Osteocyte (in vitro differentiated cells): ENCODE measurements around the gene WHRN. TPM values are rescaled to one million over a fixed set of nuclear protein-coding genes. Genes with fewer than 3 reads are reported as not detected.

Experiments used
- DNase-seq: peaks from one replicate; pipeline ENCODE4 v3.0.0; 2021; ENCODE audit warnings: mixed read lengths; ENCODE audit not compliant: unreplicated experiment; ENCODE audit errors: extremely low spot score
- H3K27ac Mint-ChIP-seq: one replicate; pipeline ENCODE4 v1.8.0; 2021; ENCODE audit warnings: mild to moderate bottlenecking, mixed read lengths; ENCODE audit not compliant: unreplicated experiment
- H3K27me3 Mint-ChIP-seq: one replicate; pipeline ENCODE4 v1.8.0; 2021; ENCODE audit warnings: mixed read lengths; ENCODE audit not compliant: unreplicated experiment
- H3K36me3 Mint-ChIP-seq: one replicate; pipeline ENCODE4 v1.8.0; 2021; ENCODE audit warnings: mixed read lengths; ENCODE audit not compliant: unreplicated experiment
- H3K4me1 Mint-ChIP-seq: one replicate; pipeline ENCODE4 v1.8.0; 2021; ENCODE audit warnings: mixed read lengths; ENCODE audit not compliant: unreplicated experiment
- H3K4me3 Mint-ChIP-seq: one replicate; pipeline ENCODE4 v1.8.0; 2021; ENCODE audit warnings: mild to moderate bottlenecking, moderate library complexity, mixed read lengths; ENCODE audit not compliant: unreplicated experiment
- H3K9me3 Mint-ChIP-seq: one replicate; pipeline ENCODE4 v1.8.0; 2021; ENCODE audit warnings: mixed read lengths; ENCODE audit not compliant: unreplicated experiment
- total RNA-seq: library from RNA; stranded (reverse); gene quantifications from 2 replicates; pipeline ENCODE4 v1.2.1, GENCODE V29; 2021
- TF ChIP-seq, protein P1 (sequence below): fragments of 200-600 bp; sonication (generic); IDR thresholded peaks from 2 replicates; pipeline ENCODE4 v1.5.0; 2021; ENCODE audit warnings: antibody characterized with exemption, mild to moderate bottlenecking, moderate library complexity

WHRN gene
- total RNA-seq, 1 donor from 2014 or later = 12.0 TPM

DNA sequence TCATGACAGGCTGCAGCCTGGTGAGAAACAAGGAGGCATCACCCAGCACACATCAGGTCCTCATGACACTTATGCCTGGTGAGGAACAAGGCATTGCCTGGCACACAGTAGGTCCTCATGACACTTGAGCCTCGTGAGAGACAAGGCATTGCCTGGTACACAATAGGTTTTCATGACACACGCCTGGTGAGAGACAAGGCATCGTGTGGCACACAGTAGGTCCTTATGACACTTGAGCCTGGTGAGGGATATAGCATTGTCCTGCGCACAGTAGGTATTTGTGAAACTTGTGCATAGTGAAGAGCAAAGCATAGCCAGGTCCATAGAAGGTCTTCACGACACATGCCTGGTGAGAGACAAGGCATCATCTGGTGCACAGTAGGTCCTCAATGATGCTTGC, 23.5 kb downstream of the WHRN start:
- no peak for DNase-seq
- Mint-ChIP-seq H3K27me3 (no peaks in the 10 kb centered on the region), H3K4me1 (no peaks in the 10 kb centered on the region), H3K27ac (no peak overlapping the region), H3K36me3 (peaks cover 4% of the 10 kb centered on the region), H3K4me3 (no peak overlapping the region), H3K9me3 (no peaks in the 10 kb centered on the region)
- TF ChIP-seq, protein P1, sequence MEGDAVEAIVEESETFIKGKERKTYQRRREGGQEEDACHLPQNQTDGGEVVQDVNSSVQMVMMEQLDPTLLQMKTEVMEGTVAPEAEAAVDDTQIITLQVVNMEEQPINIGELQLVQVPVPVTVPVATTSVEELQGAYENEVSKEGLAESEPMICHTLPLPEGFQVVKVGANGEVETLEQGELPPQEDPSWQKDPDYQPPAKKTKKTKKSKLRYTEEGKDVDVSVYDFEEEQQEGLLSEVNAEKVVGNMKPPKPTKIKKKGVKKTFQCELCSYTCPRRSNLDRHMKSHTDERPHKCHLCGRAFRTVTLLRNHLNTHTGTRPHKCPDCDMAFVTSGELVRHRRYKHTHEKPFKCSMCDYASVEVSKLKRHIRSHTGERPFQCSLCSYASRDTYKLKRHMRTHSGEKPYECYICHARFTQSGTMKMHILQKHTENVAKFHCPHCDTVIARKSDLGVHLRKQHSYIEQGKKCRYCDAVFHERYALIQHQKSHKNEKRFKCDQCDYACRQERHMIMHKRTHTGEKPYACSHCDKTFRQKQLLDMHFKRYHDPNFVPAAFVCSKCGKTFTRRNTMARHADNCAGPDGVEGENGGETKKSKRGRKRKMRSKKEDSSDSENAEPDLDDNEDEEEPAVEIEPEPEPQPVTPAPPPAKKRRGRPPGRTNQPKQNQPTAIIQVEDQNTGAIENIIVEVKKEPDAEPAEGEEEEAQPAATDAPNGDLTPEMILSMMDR = no peak

DNA sequence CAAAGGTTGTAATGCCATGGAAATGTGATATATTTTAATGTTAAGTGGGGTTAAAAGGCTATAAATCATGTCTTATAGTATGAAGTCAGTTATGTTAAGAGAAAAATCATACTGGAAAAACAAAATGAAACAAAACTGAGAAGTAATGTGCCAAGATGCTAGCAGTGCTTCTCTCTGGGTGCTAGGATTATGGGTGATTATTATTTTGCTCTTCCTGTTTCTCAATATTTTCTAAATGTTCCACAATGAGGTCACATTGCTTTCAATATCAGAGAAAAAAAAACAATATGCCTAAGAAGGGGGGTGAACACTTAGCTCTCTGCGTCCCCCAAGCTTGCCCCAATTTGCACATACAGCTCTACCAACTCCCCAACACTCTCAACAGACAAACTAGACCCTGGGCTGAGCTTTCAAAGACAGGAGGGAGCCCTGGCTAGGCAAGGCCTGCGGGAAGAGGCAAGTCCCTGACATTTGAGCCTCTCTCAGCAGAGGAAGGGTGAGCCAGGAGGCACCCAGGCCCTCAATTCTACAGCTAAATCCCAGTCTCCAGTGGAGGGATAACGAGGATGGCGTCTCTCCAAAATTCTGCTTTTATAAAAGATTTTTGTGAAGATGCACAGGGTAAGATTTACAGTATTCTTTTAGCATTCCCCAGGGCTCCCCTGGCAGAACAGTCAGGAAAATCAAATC, 24.4 kb downstream of the WHRN start:
- Mint-ChIP-seq H3K36me3 (peaks cover 11% of the 10 kb centered on the region), H3K9me3 (no peaks in the 10 kb centered on the region), H3K27ac (no peak overlapping the region), H3K4me3 (no peak overlapping the region), H3K4me1 (no peaks in the 10 kb centered on the region), H3K27me3 (no peaks in the 10 kb centered on the region)
- no peak for DNase-seq
- TF ChIP-seq, protein P1 = no peak

DNA sequence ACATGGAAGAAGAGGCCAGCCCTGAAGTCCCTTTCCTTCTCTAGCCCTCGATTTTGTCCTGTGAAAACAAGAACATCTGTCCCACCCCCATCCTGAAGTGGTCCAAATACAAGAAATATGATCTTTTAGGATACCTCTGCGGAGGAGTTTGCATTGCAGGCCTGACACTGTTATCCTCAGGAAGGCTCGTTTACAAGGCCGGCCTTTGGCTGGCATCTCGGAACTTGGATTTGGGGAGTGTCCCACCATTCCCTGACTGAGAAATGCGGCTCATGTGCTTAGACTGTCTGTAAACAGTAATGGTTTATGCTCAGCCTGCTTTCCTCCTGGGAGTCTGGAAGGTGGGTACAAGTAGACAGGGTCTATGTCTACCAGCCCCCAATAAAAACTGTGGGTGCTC, 26.4 kb downstream of the WHRN start:
- no peak for DNase-seq
- H3K9me3 Mint-ChIP-seq = no peaks in the 10 kb centered on the region

DNA sequence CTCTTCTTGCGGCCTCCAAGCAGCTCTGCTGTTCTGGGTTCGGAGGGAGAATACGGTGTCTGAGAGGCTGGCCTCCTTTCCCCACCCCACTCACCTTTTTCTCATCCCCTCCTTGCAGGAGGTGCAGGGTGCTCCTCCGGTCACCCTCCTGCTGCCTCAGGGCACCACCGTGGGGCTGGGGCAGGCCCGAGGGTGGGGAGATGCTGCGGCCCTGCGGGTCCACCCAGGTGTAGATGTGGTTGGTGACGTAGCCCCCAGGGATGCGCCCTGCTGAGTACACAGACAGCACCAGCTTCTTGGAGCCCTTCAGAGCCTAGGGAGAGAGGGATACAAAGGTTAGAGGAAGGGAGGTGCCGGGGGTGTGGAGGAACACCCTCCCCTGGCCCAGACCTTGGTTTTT, 26.8 kb downstream of the WHRN start:
- Mint-ChIP-seq H3K4me3 (no peak overlapping the region), H3K36me3 (peaks cover 11% of the 10 kb centered on the region), H3K27me3 (no peaks in the 10 kb centered on the region), H3K4me1 (no peaks in the 10 kb centered on the region), H3K27ac (no peak overlapping the region), H3K9me3 (no peaks in the 10 kb centered on the region)
- no peak for DNase-seq
- TF ChIP-seq, protein P1 = no peak

More for the DNA sequence above, 26.4 kb downstream of the WHRN start:
- H3K4me1 Mint-ChIP-seq = no peaks in the 10 kb centered on the region
- H3K27ac Mint-ChIP-seq = no peak overlapping the region
- TF ChIP-seq, protein P1 = no peak
- H3K36me3 Mint-ChIP-seq = peaks cover 11% of the 10 kb centered on the region
- no peaks in the 10 kb centered on the region for H3K27me3 Mint-ChIP-seq
- H3K4me3 Mint-ChIP-seq = no peak overlapping the region

DNA sequence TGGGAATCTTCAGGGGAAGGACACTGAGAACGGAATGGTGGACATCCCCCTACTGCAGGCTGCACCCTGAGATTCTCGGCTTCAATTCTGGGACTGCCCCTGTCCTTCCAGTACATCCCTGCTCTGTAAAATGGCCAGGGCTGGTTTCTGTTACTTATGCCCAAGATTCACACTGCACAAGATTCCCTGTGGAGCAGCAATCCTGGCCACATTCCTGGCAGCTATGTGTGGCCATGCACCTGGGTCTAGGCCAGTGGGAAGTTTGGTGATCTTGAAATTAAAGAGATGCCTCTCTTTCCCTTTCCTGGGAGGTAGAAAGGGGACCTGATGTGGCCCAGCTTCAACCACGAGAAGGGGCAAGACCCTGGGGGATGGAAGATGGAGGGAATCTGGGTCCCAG, 27.6 kb downstream of the WHRN start:
- Mint-ChIP-seq H3K27me3 (no peaks in the 10 kb centered on the region), H3K9me3 (no peaks in the 10 kb centered on the region), H3K36me3 (peaks cover 11% of the 10 kb centered on the region), H3K27ac (no peak overlapping the region), H3K4me1 (no peaks in the 10 kb centered on the region), H3K4me3 (no peak overlapping the region)
- TF ChIP-seq, protein P1 = no peak
- DNase-seq = no peak
